Muscle layer of colon (tissue), 2 donors: Measurements from ENCODE around the gene PROSER3.

Experiments
- H3K27ac ChIP-seq: one replicate; pipeline ENCODE4 v1.7.0; 2013; ENCODE audit warnings: low read depth, mild to moderate bottlenecking, low read length, moderate library complexity
- H3K27me3 ChIP-seq, 2 donors: one replicate each; pipeline ENCODE4 v1.7.0; 2013; ENCODE audit warnings: low read length in 2 of 2, mild to moderate bottlenecking in 2 of 2; ENCODE audit not compliant: insufficient read depth in 2 of 2, control insufficient read depth in 1 of 2
- H3K36me3 ChIP-seq: one replicate; pipeline ENCODE4 v1.7.0; 2013; ENCODE audit warnings: mild to moderate bottlenecking, low read length; ENCODE audit not compliant: insufficient read depth
- H3K4me1 ChIP-seq: one replicate; pipeline ENCODE4 v1.7.0; 2013; ENCODE audit warnings: mild to moderate bottlenecking, low read length; ENCODE audit not compliant: insufficient read depth
- H3K4me3 ChIP-seq, 2 donors: one replicate each; pipeline ENCODE4 v1.7.0; 2013; ENCODE audit warnings: low read length in 2 of 2, low read depth in 1 of 2, mild to moderate bottlenecking in 1 of 2, moderate library complexity in 1 of 2
- H3K9ac ChIP-seq: one replicate; pipeline ENCODE4 v1.7.0; 2013; ENCODE audit warnings: low read length
- H3K9me3 ChIP-seq: one replicate; pipeline ENCODE4 v1.7.0; 2013; ENCODE audit warnings: mild to moderate bottlenecking, low read length
- donor health status: abdominal sarcoma.
- donor health status: Adenocarcinoma of cecum.

Gene PROSER3

GRCh38 chr19:35813043-35813890 is 55.3 kb downstream of the PROSER3 start:
- no peaks in the 10 kb centered on the region for H3K9me3 ChIP-seq
- no peaks in the 10 kb centered on the region for H3K4me1 ChIP-seq
- no peak overlapping the region for H3K27ac ChIP-seq
- H3K36me3 ChIP-seq = no peaks in the 10 kb centered on the region
- no peak overlapping the region for H3K4me3 ChIP-seq
- H3K27me3 ChIP-seq = no peaks in the 10 kb centered on the region
- H3K9ac ChIP-seq = no peak overlapping the region

- H3K4me1 ChIP-seq = no peaks in the 10 kb centered on the region
- peaks cover 0 to 6% of the 10 kb centered on the region in 2 donors for H3K27me3 ChIP-seq
- H3K9me3 ChIP-seq = no peaks in the 10 kb centered on the region
- H3K4me3 ChIP-seq = no peak overlapping the region
- H3K27ac ChIP-seq = no peak overlapping the region
- H3K36me3 ChIP-seq = no peaks in the 10 kb centered on the region
- H3K9ac ChIP-seq = no peak overlapping the region
Observed at GRCh38 chr19:35816262-35816661, 58.3 kb downstream of the PROSER3 start.

GRCh38 chr19:35816846-35817245 is 58.9 kb downstream of the PROSER3 start:
- Histone ChIP-seq H3K9ac (no peak overlapping the region), H3K4me3 (no peak overlapping the region)

GRCh38 chr19:35818445-35818844 is 60.5 kb downstream of the PROSER3 start:
- Histone ChIP-seq H3K27ac (no peak overlapping the region), H3K36me3 (no peaks in the 10 kb centered on the region), H3K9me3 (no peaks in the 10 kb centered on the region), H3K4me3 (no peak overlapping the region), H3K27me3 (peaks cover 0 to 6% of the 10 kb centered on the region in 2 donors), H3K4me1 (no peaks in the 10 kb centered on the region), H3K9ac (no peak overlapping the region)

More at GRCh38 chr19:35816846-35817245, 58.9 kb downstream of the PROSER3 start:
- H3K9me3 ChIP-seq = no peaks in the 10 kb centered on the region
- no peak overlapping the region for H3K27ac ChIP-seq
- no peaks in the 10 kb centered on the region for H3K36me3 ChIP-seq
- H3K4me1 ChIP-seq = no peaks in the 10 kb centered on the region
- peaks cover 0 to 6% of the 10 kb centered on the region in 2 donors for H3K27me3 ChIP-seq
